ENCODE results near the gene PDZD7. TPM values are rescaled to one million over a fixed set of nuclear protein-coding genes. Genes with fewer than 3 reads are reported as not detected.
"Not testable (repeated sequence)": the region's sequence is repeated elsewhere in the genome, so short reads cannot be mapped to it uniquely, and the experiment has no call there.

Gene PDZD7
- total RNA-seq, 6 donors from 2014 or later, result 0.39 to 2.4 (median 1.7) TPM

GRCh38 chr10:100978901-100979195, 52.1 kb downstream of the PDZD7 start:
- H3K36me3 ChIP-seq, result peaks cover 0 to 57% (median 31%) of the 10 kb centered on the region in 4 donors
- no peak for DNase-seq
- TF ChIP-seq CTCF (IDR thresholded peaks at IDR 0.05), result no peak
- TF ChIP-seq POLR2AphosphoS5 (IDR thresholded peaks at IDR 0.05), result no peak

GRCh38 chr10:100978121-100978900, 52.6 kb downstream of the PDZD7 start:
- no peak for TF ChIP-seq CTCF (IDR thresholded peaks at IDR 0.05)
- no peak for TF ChIP-seq POLR2A (IDR thresholded peaks at IDR 0.05)
- TF ChIP-seq POLR2AphosphoS5 (IDR thresholded peaks at IDR 0.05), result no peak
- TF ChIP-seq EP300 (IDR thresholded peaks at IDR 0.05), result no peak
- H3K36me3 ChIP-seq, result peaks cover 0 to 52% (median 27%) of the 10 kb centered on the region in 4 donors
- H3K4me1 ChIP-seq, result no peaks in the 10 kb centered on the region
- no peak overlapping the region for H3K4me3 ChIP-seq
- ATAC-seq (ENCODE audit: low FRiP score in 2 of 2), result no peak
- WGBS, 2 donors, result 90 to 92% methylated on average over 13 of the region's 13 CpGs
- no peaks in the 10 kb centered on the region for H3K9me3 ChIP-seq
- DNase-seq, result no peak
- no peak overlapping the region for H3K27ac ChIP-seq
- H3K27me3 ChIP-seq, result no peaks in the 10 kb centered on the region

More at GRCh38 chr10:100978901-100979195, 52.1 kb downstream of the PDZD7 start:
- WGBS, 2 donors, result 88 to 92% methylated on average over 2 to 10 of the region's 10 CpGs
- no peak for ATAC-seq (ENCODE audit: low FRiP score in 2 of 2)
- no peaks in the 10 kb centered on the region for H3K4me1 ChIP-seq
- H3K4me3 ChIP-seq, result no peak overlapping the region
- H3K27ac ChIP-seq, result no peak overlapping the region
- H3K9me3 ChIP-seq, result no peaks in the 10 kb centered on the region
- H3K27me3 ChIP-seq, result no peaks in the 10 kb centered on the region

GRCh38 chr10:100977436-100977835, 53.5 kb downstream of the PDZD7 start:
- H3K27me3 ChIP-seq, result no peaks in the 10 kb centered on the region
- no peak overlapping the region for H3K27ac ChIP-seq
- no peaks in the 10 kb centered on the region for H3K9me3 ChIP-seq
- peaks cover 0 to 46% (median 22%) of the 10 kb centered on the region in 4 donors for H3K36me3 ChIP-seq
- H3K4me3 ChIP-seq, result no peak overlapping the region
- no peak for DNase-seq
- 87% methylated on average over 6 of the region's 6 CpGs for WGBS, 2 donors
- TF ChIP-seq POLR2A (IDR thresholded peaks at IDR 0.05) (no peak), POLR2AphosphoS5 (IDR thresholded peaks at IDR 0.05) (no peak), EP300 (IDR thresholded peaks at IDR 0.05) (no peak), CTCF (IDR thresholded peaks at IDR 0.05) (no peak)
- no peaks in the 10 kb centered on the region for H3K4me1 ChIP-seq
- no peak for ATAC-seq (ENCODE audit: low FRiP score in 2 of 2)

- Histone ChIP-seq H3K27me3 (no peaks in the 10 kb centered on the region), H3K36me3 (peaks cover 0 to 42% (median 19%) of the 10 kb centered on the region in 4 donors), H3K27ac (no peak overlapping the region), H3K4me1 (no peaks in the 10 kb centered on the region), H3K4me3 (no peak overlapping the region), H3K9me3 (no peaks in the 10 kb centered on the region)
- 80 to 85% methylated on average over 3 of the region's 3 CpGs for WGBS, 2 donors
- ATAC-seq (ENCODE audit: low FRiP score in 2 of 2), result no peak
- no peak for TF ChIP-seq POLR2A (IDR thresholded peaks at IDR 0.05)
- TF ChIP-seq POLR2AphosphoS5 (IDR thresholded peaks at IDR 0.05), result no peak
- no peak for TF ChIP-seq EP300 (IDR thresholded peaks at IDR 0.05)
- TF ChIP-seq CTCF (IDR thresholded peaks at IDR 0.05), result no peak
- no peak for DNase-seq
Measured at GRCh38 chr10:100976906-100977305, 54.0 kb downstream of the PDZD7 start.

- 87 to 90% methylated on average over 8 of the region's 8 CpGs for WGBS, 2 donors
- not testable (repeated sequence) for DNase-seq; H3K27me3 ChIP-seq; H3K27ac ChIP-seq; H3K4me3 ChIP-seq; H3K9me3 ChIP-seq; H3K4me1 ChIP-seq; ATAC-seq (ENCODE audit: low FRiP score in 2 of 2)
- peaks cover 0 to 28% (median 12%) of the 10 kb centered on the region in 4 donors for H3K36me3 ChIP-seq
Measured at GRCh38 chr10:100975397-100975796, 55.5 kb downstream of the PDZD7 start.
